WTC11 (cell line): ENCODE measurements around the gene ARHGDIG. TPM values are rescaled to one million over a fixed set of nuclear protein-coding genes. Genes with fewer than 3 reads are reported as not detected.
A peak's percentile ranks its signal among the peaks of the same experiment; 100 is the strongest.

Experiments
- ATAC-seq: fragments of 200-7000 bp; cut with Tn5 transposase; 2 replicates; pipeline ENCODE4 v1.10.0; 2021; ENCODE audit warnings: mild to moderate bottlenecking, moderate library complexity
- CTCF ChIA-PET: fragments of 300-600 bp; sonication (Branson Sonifier 250); formaldehyde crosslinking; loops from one replicate; lab custom pipeline; 2021; ENCODE audit warnings: antibody characterized with exemption; lab: Charles Lee
- POLR2A ChIA-PET: fragments of 350-600 bp; sonication (Branson Sonifier 250); formaldehyde crosslinking; loops from one replicate; lab custom pipeline; 2021; ENCODE audit warnings: antibody characterized with exemption; lab: Charles Lee
- DNase-seq: peaks from one replicate; pipeline ENCODE4 v3.0.0; 2021; ENCODE audit warnings: low spot score
- H3K27ac Mint-ChIP-seq: 2 replicates; pipeline ENCODE4 v1.8.0; 2021; ENCODE audit warnings: mixed read lengths
- H3K27me3 Mint-ChIP-seq: 2 replicates; pipeline ENCODE4 v1.8.0; 2021; ENCODE audit warnings: low read depth, mild to moderate bottlenecking, moderate library complexity, mixed read lengths
- H3K36me3 Mint-ChIP-seq: 2 replicates; pipeline ENCODE4 v1.8.0; 2021; ENCODE audit warnings: mixed read lengths
- H3K4me1 Mint-ChIP-seq: 2 replicates; pipeline ENCODE4 v1.8.0; 2022; ENCODE audit warnings: mixed read lengths
- H3K4me3 Mint-ChIP-seq: 2 replicates; pipeline ENCODE4 v1.8.0; 2021; ENCODE audit warnings: mild to moderate bottlenecking, moderate library complexity, mixed read lengths
- H3K9me3 Mint-ChIP-seq: 2 replicates; pipeline ENCODE4 v1.8.0; 2021; ENCODE audit warnings: mixed read lengths
- ATF2 ChIP-seq: sonication (generic); formaldehyde crosslinking; IDR thresholded peaks from 2 replicates; pipeline ENCODE4 v1.8.1; 2022; ENCODE audit warnings: low read depth, missing genetic modification reagents, borderline replicate concordance
- CBFB ChIP-seq: sonication (generic); formaldehyde crosslinking; IDR thresholded peaks from 2 replicates; pipeline ENCODE4 v1.8.1; 2022; ENCODE audit warnings: mild to moderate bottlenecking, low read depth, missing genetic modification reagents
- ELF4 ChIP-seq: sonication (generic); formaldehyde crosslinking; IDR thresholded peaks from 2 replicates; pipeline ENCODE4 v1.8.1; 2022; ENCODE audit warnings: low read depth, mild to moderate bottlenecking, moderate library complexity, missing genetic modification reagents
- ETV6 ChIP-seq: sonication (generic); formaldehyde crosslinking; IDR thresholded peaks from 2 replicates; pipeline ENCODE4 v1.8.1; 2022; ENCODE audit warnings: mild to moderate bottlenecking, missing genetic modification reagents
- IRF2 ChIP-seq: sonication (generic); formaldehyde crosslinking; IDR thresholded peaks from 2 replicates; pipeline ENCODE4 v1.8.0; 2022; ENCODE audit warnings: low read depth, missing genetic modification reagents, borderline replicate concordance
- JAZF1 ChIP-seq: fragments of 250-450 bp; sonication (Bioruptor Pico); IDR thresholded peaks from 2 replicates; pipeline ENCODE4 v1.9.0; 2021; ENCODE audit warnings: moderate library complexity, mild to moderate bottlenecking, inconsistent platforms
- JUN ChIP-seq: sonication (generic); formaldehyde crosslinking; IDR thresholded peaks from 2 replicates; pipeline ENCODE4 v1.8.0; 2023; ENCODE audit warnings: mild to moderate bottlenecking, missing genetic modification reagents
- NFATC4 ChIP-seq: fragments of 250-450 bp; sonication (Bioruptor Pico); IDR thresholded peaks from 2 replicates; pipeline ENCODE4 v1.9.0; 2021; ENCODE audit warnings: mild to moderate bottlenecking
- NFE2L1 ChIP-seq: sonication (generic); formaldehyde crosslinking; IDR thresholded peaks from 2 replicates; pipeline ENCODE4 v1.8.1; 2023; ENCODE audit warnings: missing genetic modification reagents
- TEAD1 ChIP-seq: sonication (generic); formaldehyde crosslinking; IDR thresholded peaks from 2 replicates; pipeline ENCODE4 v1.8.0; 2022; ENCODE audit warnings: mild to moderate bottlenecking, missing genetic modification reagents
- TEAD4 ChIP-seq: sonication (generic); formaldehyde crosslinking; IDR thresholded peaks from 2 replicates; pipeline ENCODE4 v1.8.0; 2022; ENCODE audit warnings: mild to moderate bottlenecking, missing genetic modification reagents
- ZNF317 ChIP-seq: sonication (generic); formaldehyde crosslinking; IDR thresholded peaks from 2 replicates; pipeline ENCODE4 v1.8.1; 2023; ENCODE audit warnings: low read depth, mild to moderate bottlenecking, moderate library complexity, missing genetic modification reagents, borderline replicate concordance
- ZNF396 ChIP-seq: fragments of 250-450 bp; sonication (Bioruptor Pico); IDR thresholded peaks from 2 replicates; pipeline ENCODE4 v1.8.0; 2021; ENCODE audit warnings: mild to moderate bottlenecking, moderate library complexity, borderline replicate concordance
- ZNF416 ChIP-seq: fragments of 250-450 bp; sonication (Bioruptor Pico); IDR thresholded peaks from 2 replicates; pipeline ENCODE4 v1.9.0; 2021; ENCODE audit warnings: mild to moderate bottlenecking, inconsistent platforms
- total RNA-seq: library from RNA; stranded (reverse); gene quantifications from 3 replicates; pipeline ENCODE4 v1.2.3, GENCODE V29; 2021
- TF ChIP-seq, protein P1 (sequence below): sonication (generic); formaldehyde crosslinking; IDR thresholded peaks from 2 replicates; pipeline ENCODE4 v1.8.0; 2023; ENCODE audit warnings: missing genetic modification reagents, mild to moderate bottlenecking, borderline replicate concordance
- TF ChIP-seq, protein P2 (sequence below): sonication (generic); formaldehyde crosslinking; IDR thresholded peaks from 2 replicates; pipeline ENCODE4 v1.8.0; 2022; ENCODE audit warnings: mild to moderate bottlenecking, missing genetic modification reagents
- TF ChIP-seq, protein P3 (sequence below): sonication (generic); formaldehyde crosslinking; IDR thresholded peaks from 2 replicates; pipeline ENCODE4 v1.8.0; 2023; ENCODE audit warnings: mild to moderate bottlenecking, missing genetic modification reagents
- TF ChIP-seq, protein P4 (sequence below): sonication (generic); formaldehyde crosslinking; IDR thresholded peaks from 2 replicates; pipeline ENCODE4 v1.8.1; 2023; ENCODE audit warnings: mild to moderate bottlenecking, missing genetic modification reagents, borderline replicate concordance

Gene ARHGDIG
- total RNA-seq, 1 experiment from 2014 or later = 4.0 TPM

GRCh38 chr16:325375-326145 is 45.2 kb downstream of the ARHGDIG start:
- ATAC-seq (no peak), DNase-seq (no peak)
- H3K36me3 Mint-ChIP-seq = no peaks in the 10 kb centered on the region
- no peaks in the 10 kb centered on the region for H3K27me3 Mint-ChIP-seq
- TF ChIP-seq JUN (CRISPR knock-in tag) (no peak), JAZF1 (CRISPR knock-in tag) (no peak), NFE2L1 (CRISPR knock-in tag) (no peak), NFATC4 (CRISPR knock-in tag) (no peak), ATF2 (no peak), IRF2 (CRISPR knock-in tag) (no peak), ZNF416 (CRISPR knock-in tag) (no peak), CBFB (CRISPR knock-in tag) (no peak), ZNF396 (no peak), ZNF317 (CRISPR knock-in tag) (no peak), TEAD1 (CRISPR knock-in tag) (no peak), ELF4 (CRISPR knock-in tag) (no peak), ETV6 (no peak)
- TF ChIP-seq, protein P1, sequence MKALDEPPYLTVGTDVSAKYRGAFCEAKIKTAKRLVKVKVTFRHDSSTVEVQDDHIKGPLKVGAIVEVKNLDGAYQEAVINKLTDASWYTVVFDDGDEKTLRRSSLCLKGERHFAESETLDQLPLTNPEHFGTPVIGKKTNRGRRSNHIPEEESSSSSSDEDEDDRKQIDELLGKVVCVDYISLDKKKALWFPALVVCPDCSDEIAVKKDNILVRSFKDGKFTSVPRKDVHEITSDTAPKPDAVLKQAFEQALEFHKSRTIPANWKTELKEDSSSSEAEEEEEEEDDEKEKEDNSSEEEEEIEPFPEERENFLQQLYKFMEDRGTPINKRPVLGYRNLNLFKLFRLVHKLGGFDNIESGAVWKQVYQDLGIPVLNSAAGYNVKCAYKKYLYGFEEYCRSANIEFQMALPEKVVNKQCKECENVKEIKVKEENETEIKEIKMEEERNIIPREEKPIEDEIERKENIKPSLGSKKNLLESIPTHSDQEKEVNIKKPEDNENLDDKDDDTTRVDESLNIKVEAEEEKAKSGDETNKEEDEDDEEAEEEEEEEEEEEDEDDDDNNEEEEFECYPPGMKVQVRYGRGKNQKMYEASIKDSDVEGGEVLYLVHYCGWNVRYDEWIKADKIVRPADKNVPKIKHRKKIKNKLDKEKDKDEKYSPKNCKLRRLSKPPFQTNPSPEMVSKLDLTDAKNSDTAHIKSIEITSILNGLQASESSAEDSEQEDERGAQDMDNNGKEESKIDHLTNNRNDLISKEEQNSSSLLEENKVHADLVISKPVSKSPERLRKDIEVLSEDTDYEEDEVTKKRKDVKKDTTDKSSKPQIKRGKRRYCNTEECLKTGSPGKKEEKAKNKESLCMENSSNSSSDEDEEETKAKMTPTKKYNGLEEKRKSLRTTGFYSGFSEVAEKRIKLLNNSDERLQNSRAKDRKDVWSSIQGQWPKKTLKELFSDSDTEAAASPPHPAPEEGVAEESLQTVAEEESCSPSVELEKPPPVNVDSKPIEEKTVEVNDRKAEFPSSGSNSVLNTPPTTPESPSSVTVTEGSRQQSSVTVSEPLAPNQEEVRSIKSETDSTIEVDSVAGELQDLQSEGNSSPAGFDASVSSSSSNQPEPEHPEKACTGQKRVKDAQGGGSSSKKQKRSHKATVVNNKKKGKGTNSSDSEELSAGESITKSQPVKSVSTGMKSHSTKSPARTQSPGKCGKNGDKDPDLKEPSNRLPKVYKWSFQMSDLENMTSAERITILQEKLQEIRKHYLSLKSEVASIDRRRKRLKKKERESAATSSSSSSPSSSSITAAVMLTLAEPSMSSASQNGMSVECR (CRISPR knock-in tag) = no peak
- TF ChIP-seq, protein P2, sequence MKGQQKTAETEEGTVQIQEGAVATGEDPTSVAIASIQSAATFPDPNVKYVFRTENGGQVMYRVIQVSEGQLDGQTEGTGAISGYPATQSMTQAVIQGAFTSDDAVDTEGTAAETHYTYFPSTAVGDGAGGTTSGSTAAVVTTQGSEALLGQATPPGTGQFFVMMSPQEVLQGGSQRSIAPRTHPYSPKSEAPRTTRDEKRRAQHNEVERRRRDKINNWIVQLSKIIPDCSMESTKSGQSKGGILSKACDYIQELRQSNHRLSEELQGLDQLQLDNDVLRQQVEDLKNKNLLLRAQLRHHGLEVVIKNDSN = no peak
- TF ChIP-seq, protein P3, sequence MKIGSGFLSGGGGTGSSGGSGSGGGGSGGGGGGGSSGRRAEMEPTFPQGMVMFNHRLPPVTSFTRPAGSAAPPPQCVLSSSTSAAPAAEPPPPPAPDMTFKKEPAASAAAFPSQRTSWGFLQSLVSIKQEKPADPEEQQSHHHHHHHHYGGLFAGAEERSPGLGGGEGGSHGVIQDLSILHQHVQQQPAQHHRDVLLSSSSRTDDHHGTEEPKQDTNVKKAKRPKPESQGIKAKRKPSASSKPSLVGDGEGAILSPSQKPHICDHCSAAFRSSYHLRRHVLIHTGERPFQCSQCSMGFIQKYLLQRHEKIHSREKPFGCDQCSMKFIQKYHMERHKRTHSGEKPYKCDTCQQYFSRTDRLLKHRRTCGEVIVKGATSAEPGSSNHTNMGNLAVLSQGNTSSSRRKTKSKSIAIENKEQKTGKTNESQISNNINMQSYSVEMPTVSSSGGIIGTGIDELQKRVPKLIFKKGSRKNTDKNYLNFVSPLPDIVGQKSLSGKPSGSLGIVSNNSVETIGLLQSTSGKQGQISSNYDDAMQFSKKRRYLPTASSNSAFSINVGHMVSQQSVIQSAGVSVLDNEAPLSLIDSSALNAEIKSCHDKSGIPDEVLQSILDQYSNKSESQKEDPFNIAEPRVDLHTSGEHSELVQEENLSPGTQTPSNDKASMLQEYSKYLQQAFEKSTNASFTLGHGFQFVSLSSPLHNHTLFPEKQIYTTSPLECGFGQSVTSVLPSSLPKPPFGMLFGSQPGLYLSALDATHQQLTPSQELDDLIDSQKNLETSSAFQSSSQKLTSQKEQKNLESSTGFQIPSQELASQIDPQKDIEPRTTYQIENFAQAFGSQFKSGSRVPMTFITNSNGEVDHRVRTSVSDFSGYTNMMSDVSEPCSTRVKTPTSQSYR (CRISPR knock-in tag) = no peak
- ChIA-PET POLR2A (no interaction called here), CTCF (interaction anchor here (0.8 to 1.2 kb wide), 2 partner anchors 218 to 219 kb away, joined by 3 read pairs; no protein-coding TSS in a partner anchor)
- no peaks in the 10 kb centered on the region for H3K9me3 Mint-ChIP-seq
- H3K27ac Mint-ChIP-seq = peak overlapping the region; percentile 30
- peaks cover 11% of the 10 kb centered on the region for H3K4me1 Mint-ChIP-seq
- H3K4me3 Mint-ChIP-seq = no peak overlapping the region

DNA sequence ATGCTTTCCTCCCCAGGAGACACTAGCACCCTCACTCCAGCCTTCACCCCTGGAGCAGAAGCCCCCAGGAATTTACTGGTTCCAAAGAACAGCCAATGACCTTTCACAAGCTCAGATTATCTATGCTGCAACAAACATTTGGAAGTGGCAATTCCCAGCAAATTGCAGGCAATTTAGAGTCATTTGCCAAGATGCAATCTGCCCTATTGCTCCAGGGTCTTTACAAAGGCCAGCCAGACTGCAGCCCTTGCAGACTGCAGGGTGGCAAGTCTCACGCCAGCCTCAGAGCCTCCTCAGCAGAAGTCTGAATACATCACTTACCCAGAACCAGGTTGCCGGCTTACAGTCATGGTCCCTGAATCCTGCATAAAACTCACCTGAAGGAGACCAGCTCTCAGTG is 50.4 kb downstream of the ARHGDIG start:
- CTCF ChIA-PET = interaction anchor here (0.9 to 1.2 kb wide), 3 partner anchors 9 to 22 kb away, joined by 3 to 6 read pairs (median 5); no protein-coding TSS in a partner anchor
- H3K27ac Mint-ChIP-seq = 0 out of 2 replicates have a peak overlapping the region, but pooled peaks have one; percentile 60
- H3K9me3 Mint-ChIP-seq = peaks cover 5% of the 10 kb centered on the region; the same call in 1 of the 2 replicates
- H3K4me3 Mint-ChIP-seq = no peak overlapping the region
- H3K27me3 Mint-ChIP-seq = no peaks in the 10 kb centered on the region
- POLR2A ChIA-PET = no interaction called here
- DNase-seq (no peak), ATAC-seq (no peak)
- H3K36me3 Mint-ChIP-seq = no peaks in the 10 kb centered on the region
- peaks cover 9% of the 10 kb centered on the region for H3K4me1 Mint-ChIP-seq
- TF ChIP-seq TEAD4 (no peak), ZNF396 (no peak)
- TF ChIP-seq, protein P4, sequence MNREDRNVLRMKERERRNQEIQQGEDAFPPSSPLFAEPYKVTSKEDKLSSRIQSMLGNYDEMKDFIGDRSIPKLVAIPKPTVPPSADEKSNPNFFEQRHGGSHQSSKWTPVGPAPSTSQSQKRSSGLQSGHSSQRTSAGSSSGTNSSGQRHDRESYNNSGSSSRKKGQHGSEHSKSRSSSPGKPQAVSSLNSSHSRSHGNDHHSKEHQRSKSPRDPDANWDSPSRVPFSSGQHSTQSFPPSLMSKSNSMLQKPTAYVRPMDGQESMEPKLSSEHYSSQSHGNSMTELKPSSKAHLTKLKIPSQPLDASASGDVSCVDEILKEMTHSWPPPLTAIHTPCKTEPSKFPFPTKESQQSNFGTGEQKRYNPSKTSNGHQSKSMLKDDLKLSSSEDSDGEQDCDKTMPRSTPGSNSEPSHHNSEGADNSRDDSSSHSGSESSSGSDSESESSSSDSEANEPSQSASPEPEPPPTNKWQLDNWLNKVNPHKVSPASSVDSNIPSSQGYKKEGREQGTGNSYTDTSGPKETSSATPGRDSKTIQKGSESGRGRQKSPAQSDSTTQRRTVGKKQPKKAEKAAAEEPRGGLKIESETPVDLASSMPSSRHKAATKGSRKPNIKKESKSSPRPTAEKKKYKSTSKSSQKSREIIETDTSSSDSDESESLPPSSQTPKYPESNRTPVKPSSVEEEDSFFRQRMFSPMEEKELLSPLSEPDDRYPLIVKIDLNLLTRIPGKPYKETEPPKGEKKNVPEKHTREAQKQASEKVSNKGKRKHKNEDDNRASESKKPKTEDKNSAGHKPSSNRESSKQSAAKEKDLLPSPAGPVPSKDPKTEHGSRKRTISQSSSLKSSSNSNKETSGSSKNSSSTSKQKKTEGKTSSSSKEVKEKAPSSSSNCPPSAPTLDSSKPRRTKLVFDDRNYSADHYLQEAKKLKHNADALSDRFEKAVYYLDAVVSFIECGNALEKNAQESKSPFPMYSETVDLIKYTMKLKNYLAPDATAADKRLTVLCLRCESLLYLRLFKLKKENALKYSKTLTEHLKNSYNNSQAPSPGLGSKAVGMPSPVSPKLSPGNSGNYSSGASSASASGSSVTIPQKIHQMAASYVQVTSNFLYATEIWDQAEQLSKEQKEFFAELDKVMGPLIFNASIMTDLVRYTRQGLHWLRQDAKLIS = no peak
